CD8-positive, alpha-beta memory T cell (primary cell): ENCODE results near the gene COL24A1. TPM values are rescaled to one million over a fixed set of nuclear protein-coding genes. Genes with fewer than 3 reads are reported as not detected.

Experiments used
- CTCF ChIA-PET: fragments of 350-600 bp; sonication (Branson Sonifier 250); formaldehyde crosslinking; loops from one replicate; lab custom pipeline; 2021; ENCODE audit warnings: antibody characterized with exemption; lab: Charles Lee
- POLR2A ChIA-PET: fragments of 350-600 bp; sonication (Branson Sonifier 250); formaldehyde crosslinking; loops from one replicate; lab custom pipeline; 2021; ENCODE audit warnings: antibody characterized with exemption; lab: Charles Lee
- DNase-seq, 5 donors: peaks; one replicate each; pipeline versions ENCODE4 v3.0.0 to v3.0.0-alpha.2; 2020 to 2022; ENCODE audit warnings: mixed read lengths in 1 of 5
- H3K27ac ChIP-seq: one replicate; pipeline ENCODE4 v1.7.0; 2013; ENCODE audit warnings: low read depth, mild to moderate bottlenecking, low read length, moderate library complexity
- H3K27me3 ChIP-seq: 2 replicates; pipeline ENCODE4 v1.7.0; 2013; ENCODE audit warnings: low read length, mild to moderate bottlenecking; ENCODE audit not compliant: insufficient read depth, poor library complexity, severe bottlenecking
- H3K36me3 ChIP-seq: 2 replicates; pipeline ENCODE4 v1.7.0; 2013; ENCODE audit warnings: mild to moderate bottlenecking, low read length, moderate library complexity; ENCODE audit not compliant: insufficient read depth
- H3K4me1 ChIP-seq: 2 replicates; pipeline ENCODE4 v1.7.0; 2013; ENCODE audit warnings: mild to moderate bottlenecking, low read length, moderate library complexity; ENCODE audit not compliant: insufficient read depth
- H3K4me3 ChIP-seq: 2 replicates; pipeline ENCODE4 v1.7.0; 2013; ENCODE audit warnings: mild to moderate bottlenecking, low read length
- H3K9me3 ChIP-seq: 2 replicates; pipeline ENCODE4 v1.7.0; 2013; ENCODE audit warnings: mild to moderate bottlenecking, low read length
- H3K27ac Mint-ChIP-seq, 8 donors: one replicate each; pipeline ENCODE4 v1.8.0; 2020 to 2021; ENCODE audit warnings: mixed read lengths in 8 of 8, mild to moderate bottlenecking in 6 of 8, inconsistent platforms in 3 of 8, moderate library complexity in 3 of 8
- H3K27me3 Mint-ChIP-seq, 2 donors: one replicate each; pipeline ENCODE4 v1.8.0; 2020 to 2021; ENCODE audit warnings: mixed read lengths in 2 of 2, mild to moderate bottlenecking in 1 of 2, moderate library complexity in 1 of 2
- H3K36me3 Mint-ChIP-seq, 3 donors: one replicate each; pipeline ENCODE4 v1.8.0; 2020 to 2021; ENCODE audit warnings: mixed read lengths in 3 of 3, inconsistent platforms in 1 of 3, mild to moderate bottlenecking in 1 of 3
- H3K4me1 Mint-ChIP-seq, 3 donors: one replicate each; pipeline ENCODE4 v1.8.0; 2020 to 2021; ENCODE audit warnings: mixed read lengths in 3 of 3, inconsistent platforms in 1 of 3, mild to moderate bottlenecking in 1 of 3
- H3K4me3 Mint-ChIP-seq, 7 donors: one replicate each; pipeline ENCODE4 v1.8.0; 2020 to 2021; ENCODE audit warnings: mixed read lengths in 7 of 7, mild to moderate bottlenecking in 6 of 7, moderate library complexity in 4 of 7, inconsistent platforms in 2 of 7
- H3K9me3 Mint-ChIP-seq, 5 donors: one replicate each; pipeline ENCODE4 v1.8.0; 2020 to 2022; ENCODE audit warnings: mixed read lengths in 5 of 5, mild to moderate bottlenecking in 3 of 5, moderate library complexity in 2 of 5, inconsistent platforms in 1 of 5
- polyA plus RNA-seq: library from polyadenylated mRNA; unstranded; fragments of 300-500 nt; fragmentation: Illumina TruSeq; gene quantifications from one replicate; pipeline ENCODE4 v1.2.3, GENCODE V29; 2021
- total RNA-seq, 2 experiments: library from RNA; stranded (reverse); gene quantifications; one replicate each; pipeline ENCODE4 v1.2.3, GENCODE V29; 2021

Gene COL24A1
- total and polyA plus RNA-seq, 3 experiments from 2014 or later = not detected

DNA sequence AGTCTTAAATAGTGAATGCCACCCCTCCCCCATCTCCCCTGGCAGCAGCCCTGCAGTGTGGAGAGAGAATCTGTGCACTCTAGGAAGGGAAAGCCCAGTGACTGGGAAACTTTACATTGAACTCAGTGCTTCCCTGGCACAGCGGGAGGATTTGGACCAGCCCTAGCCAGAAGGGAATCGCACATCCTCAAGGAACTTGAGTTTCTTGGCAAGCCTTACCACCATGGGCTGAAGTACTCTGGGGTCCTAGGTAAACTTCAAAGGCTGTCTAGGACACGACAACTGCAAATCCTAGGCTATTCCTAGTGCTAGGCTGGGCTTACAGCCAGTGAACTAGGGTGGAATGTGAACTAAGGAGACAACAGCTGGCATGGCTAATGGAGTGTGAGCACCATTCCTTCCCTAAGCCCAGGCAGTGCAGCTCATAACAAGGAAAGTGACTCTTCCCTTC lies 88.3 kb downstream of the COL24A1 start:
- Histone ChIP-seq H3K27ac (no peak overlapping the region), H3K27me3 (no peaks in the 10 kb centered on the region), H3K9me3 (no peaks in the 10 kb centered on the region), H3K36me3 (no peaks in the 10 kb centered on the region), H3K4me1 (no peaks in the 10 kb centered on the region), H3K4me3 (no peak overlapping the region)
- Mint-ChIP-seq H3K4me1 (no peaks in the 10 kb centered on the region), H3K9me3 (peaks cover 0 to 10% (median 0%) of the 10 kb centered on the region in 5 donors), H3K4me3 (no peak overlapping the region), H3K27ac (no peak overlapping the region), H3K36me3 (no peaks in the 10 kb centered on the region), H3K27me3 (no peaks in the 10 kb centered on the region)
- DNase-seq = no peak
- ChIA-PET CTCF (no interaction called here), POLR2A (no interaction called here)

GRCh38 chr1:86067626-86068025 lies 88.9 kb downstream of the COL24A1 start:
- Histone ChIP-seq H3K9me3 (no peaks in the 10 kb centered on the region), H3K27ac (no peak overlapping the region), H3K27me3 (no peaks in the 10 kb centered on the region), H3K4me3 (no peak overlapping the region), H3K4me1 (no peaks in the 10 kb centered on the region), H3K36me3 (no peaks in the 10 kb centered on the region)
- Mint-ChIP-seq H3K9me3 (peaks cover 0 to 10% (median 0%) of the 10 kb centered on the region in 5 donors), H3K36me3 (no peaks in the 10 kb centered on the region), H3K27ac (no peak overlapping the region), H3K4me1 (no peaks in the 10 kb centered on the region), H3K4me3 (no peak overlapping the region), H3K27me3 (no peaks in the 10 kb centered on the region)
- POLR2A ChIA-PET = no interaction called here
- DNase-seq = no peak
- CTCF ChIA-PET = no interaction called here

- no peaks in the 10 kb centered on the region for H3K36me3 ChIP-seq
- Mint-ChIP-seq H3K4me3 (no peak overlapping the region), H3K27ac (no peak overlapping the region), H3K36me3 (no peaks in the 10 kb centered on the region), H3K27me3 (no peaks in the 10 kb centered on the region), H3K4me1 (no peaks in the 10 kb centered on the region), H3K9me3 (peaks cover 0 to 10% (median 0%) of the 10 kb centered on the region in 5 donors)
- H3K4me3 ChIP-seq = no peak overlapping the region
- no peaks in the 10 kb centered on the region for H3K9me3 ChIP-seq
- ChIA-PET POLR2A (no interaction called here), CTCF (no interaction called here)
- H3K27ac ChIP-seq = no peak overlapping the region
- no peak for DNase-seq
- no peaks in the 10 kb centered on the region for H3K4me1 ChIP-seq
- H3K27me3 ChIP-seq = no peaks in the 10 kb centered on the region
Observed at GRCh38 chr1:86064899-86065298, 91.7 kb downstream of the COL24A1 start.

- Histone ChIP-seq H3K4me3 (no peak overlapping the region), H3K27me3 (no peaks in the 10 kb centered on the region), H3K9me3 (no peaks in the 10 kb centered on the region), H3K36me3 (no peaks in the 10 kb centered on the region), H3K4me1 (no peaks in the 10 kb centered on the region), H3K27ac (no peak overlapping the region)
- ChIA-PET POLR2A (no interaction called here), CTCF (no interaction called here)
- DNase-seq = no peak
- Mint-ChIP-seq H3K27ac (no peak overlapping the region), H3K9me3 (peaks cover 0 to 10% (median 0%) of the 10 kb centered on the region in 5 donors), H3K27me3 (no peaks in the 10 kb centered on the region), H3K36me3 (no peaks in the 10 kb centered on the region), H3K4me3 (no peak overlapping the region), H3K4me1 (no peaks in the 10 kb centered on the region)
Observed at GRCh38 chr1:86063721-86064120, 92.9 kb downstream of the COL24A1 start.

DNA sequence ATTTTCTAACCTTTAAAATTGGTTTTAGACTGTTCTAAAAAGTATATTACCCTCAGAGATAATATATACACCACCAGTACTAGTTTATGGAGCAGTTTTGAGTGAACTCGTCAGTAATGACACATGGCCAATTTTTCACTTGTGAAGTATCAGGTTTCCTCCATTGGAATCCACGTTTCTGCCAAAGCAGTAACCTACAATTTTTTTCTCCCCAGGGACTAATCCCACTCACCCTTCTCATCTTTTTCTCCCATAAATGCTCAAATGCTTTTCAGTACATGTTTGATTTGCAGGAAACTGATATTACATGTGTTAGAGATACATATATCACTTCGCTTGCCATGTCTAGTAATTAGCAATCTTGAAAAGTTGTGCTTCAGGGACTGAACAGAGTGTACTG lies 94.1 kb downstream of the COL24A1 start:
- Histone ChIP-seq H3K27me3 (no peaks in the 10 kb centered on the region), H3K4me3 (no peak overlapping the region), H3K4me1 (no peaks in the 10 kb centered on the region), H3K9me3 (no peaks in the 10 kb centered on the region), H3K27ac (no peak overlapping the region), H3K36me3 (no peaks in the 10 kb centered on the region)
- no peak overlapping the region for H3K4me3 Mint-ChIP-seq
- peaks cover 0 to 6% (median 0%) of the 10 kb centered on the region in 5 donors for H3K9me3 Mint-ChIP-seq
- ChIA-PET POLR2A (no interaction called here), CTCF (no interaction called here)
- no peak overlapping the region for H3K27ac Mint-ChIP-seq
- DNase-seq = no peak
- no peaks in the 10 kb centered on the region for H3K27me3 Mint-ChIP-seq
- H3K36me3 Mint-ChIP-seq = no peaks in the 10 kb centered on the region
- no peaks in the 10 kb centered on the region for H3K4me1 Mint-ChIP-seq

DNA sequence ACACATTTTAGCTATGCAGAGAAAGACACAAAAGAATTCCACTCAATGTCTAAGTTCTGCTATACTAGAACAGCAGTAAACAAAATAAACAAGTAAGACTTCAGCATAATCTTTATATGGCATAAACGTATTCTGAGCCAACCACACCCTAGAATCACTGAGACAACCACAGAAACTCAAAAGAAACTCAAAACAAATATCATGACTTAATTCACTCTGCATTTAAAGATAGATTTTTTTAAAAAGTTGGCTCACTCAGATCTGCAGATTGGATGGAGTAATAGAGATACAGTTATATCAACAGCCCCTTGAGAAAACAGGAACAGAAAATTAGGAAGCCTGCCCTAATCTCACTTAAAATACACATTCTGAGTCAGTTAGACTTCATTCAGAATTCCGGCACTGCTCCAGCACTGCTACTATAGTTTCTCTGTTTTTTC lies 95.0 kb downstream of the COL24A1 start:
- no peak overlapping the region for H3K27ac Mint-ChIP-seq
- H3K27me3 ChIP-seq = no peaks in the 10 kb centered on the region
- H3K36me3 ChIP-seq = no peaks in the 10 kb centered on the region
- CTCF ChIA-PET = no interaction called here
- H3K9me3 ChIP-seq = no peaks in the 10 kb centered on the region
- H3K4me3 ChIP-seq = no peak overlapping the region
- no peaks in the 10 kb centered on the region for H3K4me1 Mint-ChIP-seq
- no peaks in the 10 kb centered on the region for H3K27me3 Mint-ChIP-seq
- DNase-seq = no peak
- H3K36me3 Mint-ChIP-seq = no peaks in the 10 kb centered on the region
- H3K4me3 Mint-ChIP-seq = no peak overlapping the region
- H3K9me3 Mint-ChIP-seq = peaks cover 0 to 6% (median 0%) of the 10 kb centered on the region in 5 donors
- POLR2A ChIA-PET = no interaction called here
- no peaks in the 10 kb centered on the region for H3K4me1 ChIP-seq
- no peak overlapping the region for H3K27ac ChIP-seq

DNA sequence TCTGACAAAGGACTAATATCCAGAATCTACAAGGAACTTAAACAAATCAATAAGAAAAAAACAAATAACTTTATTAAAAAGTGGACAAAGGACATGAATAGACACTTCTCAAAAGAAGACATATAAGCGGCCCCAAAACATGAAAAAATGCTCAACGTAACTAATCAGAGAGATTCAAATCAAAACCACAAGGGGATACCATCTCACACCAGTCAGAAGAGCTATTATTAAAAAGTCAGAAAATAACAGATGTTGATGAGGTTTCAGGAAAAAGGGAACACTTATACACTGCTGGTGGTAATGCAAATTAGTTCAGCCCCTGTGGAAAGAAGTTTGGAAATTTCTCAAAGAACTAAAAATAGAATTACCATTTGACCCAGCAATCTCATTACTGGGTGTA lies 102.2 kb downstream of the COL24A1 start:
- H3K36me3 ChIP-seq = no peaks in the 10 kb centered on the region
- H3K4me3 ChIP-seq = no peak overlapping the region
- Mint-ChIP-seq H3K4me1 (no peaks in the 10 kb centered on the region), H3K4me3 (no peak overlapping the region), H3K27ac (no peak overlapping the region), H3K27me3 (no peaks in the 10 kb centered on the region), H3K36me3 (no peaks in the 10 kb centered on the region), H3K9me3 (peaks cover 0 to 4% (median 0%) of the 10 kb centered on the region in 5 donors)
- CTCF ChIA-PET = no interaction called here
- no peak overlapping the region for H3K27ac ChIP-seq
- no peaks in the 10 kb centered on the region for H3K9me3 ChIP-seq
- DNase-seq = no peak
- POLR2A ChIA-PET = no interaction called here
- H3K4me1 ChIP-seq = no peaks in the 10 kb centered on the region
- H3K27me3 ChIP-seq = no peaks in the 10 kb centered on the region

DNA sequence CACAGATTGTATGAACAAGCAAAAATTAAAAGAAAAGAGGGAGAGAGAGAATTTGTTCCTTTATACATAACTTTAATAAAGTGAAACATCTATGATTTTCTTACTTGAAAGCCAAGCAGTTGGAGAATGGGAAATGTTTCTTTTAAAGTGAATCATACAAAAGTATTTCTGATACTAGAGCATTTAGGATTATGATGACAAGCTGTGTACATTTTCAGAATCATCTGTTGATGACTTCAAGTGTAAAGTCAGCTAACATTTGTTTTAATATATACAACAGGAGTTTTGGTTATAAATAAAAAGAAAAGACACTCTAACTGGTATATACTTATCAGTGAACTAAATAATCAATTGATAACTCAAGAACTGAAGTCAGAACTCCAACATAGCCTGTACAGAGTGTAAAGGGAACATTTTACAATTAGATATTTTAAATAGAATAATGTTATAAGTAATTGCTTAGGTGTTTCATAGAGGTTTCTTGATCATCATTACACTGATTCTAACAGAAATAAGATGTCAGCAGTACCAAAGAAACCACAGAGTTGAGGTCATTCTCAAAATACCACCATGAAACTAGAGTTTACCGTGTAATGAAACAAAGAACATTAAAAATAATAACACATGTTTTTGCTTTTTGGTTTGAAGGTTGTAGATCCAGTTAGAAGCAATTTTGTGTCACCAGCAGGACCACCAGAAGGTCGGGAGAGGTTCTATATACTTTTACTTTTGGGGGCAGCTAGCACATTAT lies 103.4 kb downstream of the COL24A1 start:
- no peaks in the 10 kb centered on the region for H3K36me3 Mint-ChIP-seq
- no peak overlapping the region for H3K27ac Mint-ChIP-seq
- Histone ChIP-seq H3K4me1 (no peaks in the 10 kb centered on the region), H3K4me3 (no peak overlapping the region), H3K27ac (no peak overlapping the region), H3K27me3 (no peaks in the 10 kb centered on the region), H3K9me3 (no peaks in the 10 kb centered on the region), H3K36me3 (no peaks in the 10 kb centered on the region)
- H3K9me3 Mint-ChIP-seq = peaks cover 0 to 4% (median 0%) of the 10 kb centered on the region in 5 donors
- no peak for DNase-seq
- H3K27me3 Mint-ChIP-seq = no peaks in the 10 kb centered on the region
- H3K4me3 Mint-ChIP-seq = no peak overlapping the region
- ChIA-PET CTCF (no interaction called here), POLR2A (no interaction called here)
- H3K4me1 Mint-ChIP-seq = no peaks in the 10 kb centered on the region
